Neural cell (in vitro differentiated cells): ENCODE measurements around the gene RUNX3. TPM values are rescaled to one million over a fixed set of nuclear protein-coding genes. Genes with fewer than 3 reads are reported as not detected.

Source experiments
- H2AFZ ChIP-seq: fragments of 200-600, 300-800 bp; sonication (generic), shearing (Covaris generic); 2 replicates; pipeline ENCODE4 v1.6.0; 2014; ENCODE audit warnings: low read depth, mild to moderate bottlenecking, antibody characterized with exemption, low read length, moderate library complexity
- H3F3A ChIP-seq: fragments of 200-600 bp; shearing (Covaris generic); 2 replicates; pipeline ENCODE4 v1.6.1; 2016; ENCODE audit warnings: mild to moderate bottlenecking, moderate library complexity, mixed read lengths, antibody characterized with exemption, low read length; ENCODE audit not compliant: insufficient read depth, poor library complexity, severe bottlenecking
- H3K27ac ChIP-seq: fragments of 200-600, 300-800 bp; sonication (generic), shearing (Covaris generic); 2 replicates; pipeline ENCODE4 v1.5.1; 2014; ENCODE audit warnings: mild to moderate bottlenecking, low read length, moderate library complexity
- H3K27me3 ChIP-seq: fragments of 300-800, 200-600 bp; sonication (generic), shearing (Covaris generic); 2 replicates; pipeline ENCODE4 v1.6.0; 2014; ENCODE audit warnings: mild to moderate bottlenecking, low read depth, low read length, moderate library complexity; ENCODE audit not compliant: insufficient read depth
- H3K36me3 ChIP-seq: fragments of 300-800, 200-600 bp; sonication (generic), shearing (Covaris generic); 2 replicates; pipeline ENCODE4 v1.5.1; 2014; ENCODE audit warnings: mild to moderate bottlenecking, antibody characterized with exemption, low read length, moderate library complexity; ENCODE audit not compliant: insufficient read depth
- H3K4me2 ChIP-seq: fragments of 300-800, 200-600 bp; sonication (generic), shearing (Covaris generic); 2 replicates; pipeline ENCODE4 v1.6.0; 2014; ENCODE audit warnings: mild to moderate bottlenecking, low read length
- H3K4me3 ChIP-seq: fragments of 300-800, 200-600 bp; sonication (generic), shearing (Covaris generic); 2 replicates; pipeline ENCODE4 v1.5.1; 2014; ENCODE audit warnings: mild to moderate bottlenecking, low read length, moderate library complexity
- H3K79me2 ChIP-seq: fragments of 200-600 bp; shearing (Covaris generic); replicated peaks from 2 replicates; pipeline ENCODE4 v1.6.0; 2014; ENCODE audit warnings: mild to moderate bottlenecking, low read length, moderate library complexity; ENCODE audit not compliant: insufficient read depth
- H3K9ac ChIP-seq: fragments of 300-800, 200-600 bp; sonication (generic), shearing (Covaris generic); 2 replicates; pipeline ENCODE4 v1.6.1; 2016; ENCODE audit warnings: mild to moderate bottlenecking, low read length, mixed read lengths
- H3K9me2 ChIP-seq: fragments of 200-600 bp; shearing (Covaris generic); 2 replicates; pipeline ENCODE4 v1.6.1; 2016; ENCODE audit warnings: mild to moderate bottlenecking, low read length, mixed read lengths; ENCODE audit not compliant: insufficient read depth
- H3K9me3 ChIP-seq: fragments of 200-600, 300-800 bp; sonication (generic), shearing (Covaris generic); 2 replicates; pipeline ENCODE4 v1.6.1; 2016; ENCODE audit warnings: mild to moderate bottlenecking, mixed run types, low read length, moderate library complexity, mixed read lengths
- H4K20me1 ChIP-seq: fragments of 200-600 bp; shearing (Covaris generic); 2 replicates; pipeline ENCODE4 v1.6.1; 2016; ENCODE audit warnings: mild to moderate bottlenecking, mixed run types; ENCODE audit not compliant: insufficient read depth
- CTCF ChIP-seq: fragments of 450-650 bp; IDR thresholded peaks from 2 replicates; pipeline ENCODE4 v1.5.1; 2014; ENCODE audit warnings: antibody characterized with exemption, mild to moderate bottlenecking, moderate library complexity; ENCODE audit not compliant: poor library complexity, severe bottlenecking
- EP300 ChIP-seq: fragments of 450-650 bp; conservative IDR thresholded peaks from 2 replicates; pipeline ENCODE4 v1.6.1; 2014; ENCODE audit warnings: antibody characterized with exemption, mild to moderate bottlenecking, moderate library complexity; ENCODE audit not compliant: poor library complexity, severe bottlenecking
- EZH2 ChIP-seq: fragments of 200-600, 300-800 bp; shearing (Covaris generic), sonication (generic); IDR thresholded peaks from 2 replicates; pipeline ENCODE4 v1.6.1; 2014; ENCODE audit warnings: antibody characterized with exemption, low read length, borderline replicate concordance, mild to moderate bottlenecking; ENCODE audit not compliant: insufficient read depth, poor library complexity, severe bottlenecking
- MXI1 ChIP-seq: fragments of 450-650 bp; conservative IDR thresholded peaks from 2 replicates; pipeline ENCODE4 v1.6.1; 2014; ENCODE audit warnings: antibody characterized with exemption, mild to moderate bottlenecking; ENCODE audit not compliant: poor library complexity, severe bottlenecking
- POLR2AphosphoS5 ChIP-seq: IDR thresholded peaks from 2 replicates; pipeline ENCODE4 v1.6.1; 2012
- RAD21 ChIP-seq: fragments of 450-650 bp; conservative IDR thresholded peaks from 2 replicates; pipeline ENCODE4 v1.6.1; 2014; ENCODE audit warnings: antibody characterized with exemption, mild to moderate bottlenecking, moderate library complexity
- REST ChIP-seq: IDR thresholded peaks from 2 replicates; pipeline ENCODE4 v1.6.1; 2012; ENCODE audit warnings: borderline replicate concordance
- SMC3 ChIP-seq: fragments of 450-650 bp; conservative IDR thresholded peaks from 2 replicates; pipeline ENCODE4 v1.6.1; 2014; ENCODE audit warnings: antibody characterized with exemption, mild to moderate bottlenecking, moderate library complexity; ENCODE audit not compliant: poor library complexity
- TAF1 ChIP-seq: IDR thresholded peaks from 2 replicates; pipeline ENCODE4 v1.6.1; 2012; ENCODE audit warnings: low read depth
- polyA plus RNA-seq: library from polyadenylated mRNA; depleted of rRNA; stranded (reverse); fragments of >200 nt; gene quantifications from 2 replicates; pipeline ENCODE4 v1.2.3, GENCODE V29; 2014

RUNX3 gene
- polyA plus RNA-seq, 1 donor from 2014 or later: not detected

- TF ChIP-seq REST: no peak
- no peak for TF ChIP-seq EP300
Measured at GRCh38 chr1:24951337-24951736, 21.3 kb upstream of the RUNX3 start (continued).

GRCh38 chr1:24949331-24949881 lies 19.3 kb upstream of the RUNX3 start:
- H3K4me3 ChIP-seq: no peak overlapping the region
- H3K9ac ChIP-seq: no peak overlapping the region
- H3K4me2 ChIP-seq: no peak overlapping the region
- no peaks in the 10 kb centered on the region for H3K36me3 ChIP-seq
- H3K27me3 ChIP-seq: no peaks in the 10 kb centered on the region
- H3K27ac ChIP-seq: no peak overlapping the region
- no peaks in the 10 kb centered on the region for H3K9me3 ChIP-seq
- no peaks in the 10 kb centered on the region for H3F3A ChIP-seq
- H3K79me2 ChIP-seq: no peaks in the 10 kb centered on the region
- TF ChIP-seq SMC3 (no peak), EZH2 (no peak), EP300 (no peak), MXI1 (no peak), REST (no peak), CTCF (no peak), TAF1 (no peak), RAD21 (no peak), POLR2AphosphoS5 (no peak)
- no peak overlapping the region for H2AFZ ChIP-seq
- no peaks in the 10 kb centered on the region for H3K9me2 ChIP-seq
- no peaks in the 10 kb centered on the region for H4K20me1 ChIP-seq
